GM10248 (cell line): ENCODE results near the gene C14orf132.
A peak's percentile ranks its signal among the peaks of the same experiment; 100 is the strongest.

ENCODE experiments used
- CTCF ChIA-PET: fragments of 300-600 bp; sonication (Branson Sonifier 250); formaldehyde crosslinking; extraction: SDS; loops from one replicate; lab custom pipeline; 2021; ENCODE audit warnings: antibody characterized with exemption; lab: Yijun Ruan, JAX
- POLR2A ChIA-PET: fragments of 350-650 bp; sonication (Branson Sonifier 250); formaldehyde crosslinking; extraction: SDS; loops from one replicate; lab custom pipeline; 2020; ENCODE audit warnings: antibody characterized with exemption; lab: Yijun Ruan, JAX
- DNase-seq: peaks from one replicate; pipeline ENCODE4 v3.0.0; 2012; ENCODE audit errors: extremely low spot score
- CTCF ChIP-seq: IDR thresholded peaks from 2 replicates; pipeline ENCODE4 v1.5.1; 2012; ENCODE audit warnings: mild to moderate bottlenecking, low read depth; ENCODE audit errors: extremely low read depth, missing control alignments, control extremely low read depth

C14orf132 gene

GRCh38 chr14:96050482-96050881 is 11.3 kb downstream of the C14orf132 start:
- ChIA-PET POLR2A (no interaction called here), CTCF (no interaction called here)
- TF ChIP-seq CTCF = no peak
- DNase-seq = no peak

DNA sequence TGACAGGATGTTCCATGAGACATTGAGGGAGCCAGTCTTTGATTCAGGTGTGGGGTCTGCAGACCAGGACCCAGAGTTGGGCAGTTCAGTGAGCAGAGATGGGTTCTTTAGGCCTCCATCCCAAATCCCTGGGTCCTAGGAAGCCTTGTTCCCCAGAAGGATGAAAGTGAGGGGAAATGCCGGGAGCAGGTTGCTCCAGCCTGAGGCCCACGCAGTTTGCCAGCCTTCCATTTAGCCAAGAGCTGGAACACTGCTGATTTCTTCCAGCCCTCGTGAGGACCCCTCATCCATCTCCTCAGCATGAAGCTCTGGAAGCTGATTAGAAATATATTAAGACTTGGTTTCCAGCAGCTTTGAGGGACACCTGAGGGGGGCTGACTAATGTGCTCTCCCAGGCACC is 12.1 kb downstream of the C14orf132 start:
- ChIA-PET POLR2A (no interaction called here), CTCF (interaction anchor here (1.0 to 1.9 kb wide), 4 partner anchors 8 to 41 kb away, joined by 3 to 4 read pairs (median 4); no protein-coding TSS in a partner anchor)
- DNase-seq = no peak
- no peak for TF ChIP-seq CTCF

GRCh38 chr14:96051642-96052540 is 12.7 kb downstream of the C14orf132 start:
- ChIA-PET CTCF (interaction anchor here (1.0 to 1.9 kb wide), 4 partner anchors 9 to 40 kb away, joined by 3 to 4 read pairs (median 4); no protein-coding TSS in a partner anchor), POLR2A (no interaction called here)
- peak; percentile 39 for DNase-seq
- TF ChIP-seq CTCF = peak; percentile 38

DNA sequence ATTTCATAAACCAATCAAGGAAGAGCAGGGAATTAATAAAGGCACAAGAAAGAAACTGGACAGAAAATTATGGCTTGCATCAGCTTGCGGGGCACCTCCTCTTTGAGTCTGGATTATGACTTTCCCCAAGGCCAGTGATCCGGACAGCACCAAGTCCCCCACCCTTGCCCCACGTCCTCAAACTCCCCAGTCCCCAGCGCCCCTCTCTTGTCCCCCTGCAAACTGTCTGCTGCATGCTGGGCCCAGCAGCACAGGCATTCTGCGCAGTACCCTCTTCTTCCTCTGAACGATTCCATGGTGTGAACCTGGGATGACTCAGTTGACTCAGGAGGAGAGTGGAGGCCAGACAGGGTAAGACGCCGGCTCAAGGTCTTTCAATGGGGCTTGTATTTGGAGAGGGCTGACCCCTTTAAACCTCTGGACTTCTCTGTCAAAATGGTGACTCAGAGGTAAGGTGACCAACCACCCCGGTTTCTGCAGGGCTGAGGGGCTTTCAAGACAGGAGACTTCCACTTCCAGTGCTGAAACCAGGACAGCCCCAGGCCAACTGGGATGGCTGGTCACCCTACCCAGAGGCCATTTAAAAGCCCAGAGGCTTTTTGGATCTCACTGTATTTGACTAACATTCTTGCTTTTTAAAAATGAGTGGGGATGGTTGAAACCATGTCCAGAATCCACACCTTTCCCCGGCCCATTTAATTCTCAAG is 13.5 kb downstream of the C14orf132 start:
- CTCF ChIA-PET = interaction anchor here (1.7 to 1.9 kb wide), 3 partner anchors 9 to 40 kb away, joined by 4 read pairs; no protein-coding TSS in a partner anchor
- DNase-seq = no peak
- POLR2A ChIA-PET = no interaction called here

DNA sequence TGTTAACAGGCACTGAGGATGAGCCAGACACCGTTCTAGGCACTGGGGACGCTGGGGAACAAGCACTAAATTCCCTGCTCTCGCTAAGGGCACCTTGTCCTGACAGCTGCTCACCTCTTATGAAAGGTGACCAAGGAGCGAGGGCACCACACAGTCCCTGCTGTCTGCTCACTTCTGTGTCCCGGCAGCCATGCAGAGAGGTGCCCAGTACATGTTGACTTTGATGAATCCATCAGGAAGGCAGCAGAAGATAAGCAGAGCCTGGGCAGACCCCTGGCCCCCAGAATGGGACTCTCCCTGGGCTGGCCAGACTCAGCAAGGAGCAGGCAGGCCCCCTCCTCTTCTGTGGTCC is 14.1 kb downstream of the C14orf132 start:
- TF ChIP-seq CTCF = no peak
- ChIA-PET CTCF (no interaction called here), POLR2A (no interaction called here)
- no peak for DNase-seq

More for the DNA sequence above, 13.5 kb downstream of the C14orf132 start:
- TF ChIP-seq CTCF = no peak

DNA sequence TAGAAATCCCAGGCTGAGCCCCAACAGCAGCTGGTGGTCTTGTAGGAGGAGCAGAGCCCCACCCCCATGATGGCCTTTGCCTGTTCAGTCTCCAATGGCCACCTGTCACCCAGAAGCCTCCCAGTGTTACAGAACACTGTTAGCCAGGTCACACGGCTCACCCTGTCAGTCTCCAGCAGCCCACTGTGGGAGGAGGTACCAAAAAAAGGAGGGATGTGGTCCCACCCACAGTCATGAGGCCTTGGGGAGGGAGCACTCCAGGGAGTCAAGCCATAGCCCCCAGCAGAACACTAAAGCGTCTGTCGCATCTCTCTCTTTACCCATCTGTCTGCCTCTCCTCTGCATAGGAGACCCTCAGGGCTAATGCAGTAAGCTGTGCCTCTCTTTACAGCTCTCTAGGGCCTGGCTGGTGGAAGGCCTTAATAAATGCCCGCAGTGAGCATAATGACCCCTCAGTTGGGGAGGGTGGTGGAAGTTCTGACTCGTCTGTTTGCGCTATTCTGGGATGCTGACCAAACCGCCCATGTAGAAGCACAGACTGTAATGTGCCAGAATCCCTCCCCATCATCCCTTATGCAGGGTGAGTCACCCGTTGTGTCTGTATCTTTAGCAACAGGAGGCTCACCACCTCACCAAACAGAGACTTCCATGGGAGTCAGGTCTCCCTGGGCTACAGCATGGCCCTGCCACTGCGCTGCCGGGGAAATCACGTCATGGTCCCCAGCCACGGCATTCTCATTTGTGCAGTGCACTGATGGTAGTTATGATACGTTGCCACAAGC is 14.6 kb downstream of the C14orf132 start:
- DNase-seq = no peak
- POLR2A ChIA-PET = no interaction called here
- TF ChIP-seq CTCF = no peak
- CTCF ChIA-PET = no interaction called here
